Stimulated activated memory B cell treated with anti-CD40 and anti-IgM and Interleukin-4, amounts not matched to agents 10 μg/mL and 1 μg/mL and 100 μg/mL, for 72 hours (primary cell): ENCODE data around the gene SOX6.
"Not testable (repeated sequence)": the region's sequence is repeated elsewhere in the genome, so short reads cannot be mapped to it uniquely, and the experiment has no call there.

ENCODE experiments used
- ATAC-seq: fragments of 150-1000 bp; cut with Tn5 transposase; 2 replicates; pipeline ENCODE4 v1.10.0; 2021
- H3K27ac Mint-ChIP-seq: one replicate; pipeline ENCODE4 v1.8.0; 2022; ENCODE audit warnings: mild to moderate bottlenecking, mixed read lengths
- H3K27me3 Mint-ChIP-seq: one replicate; pipeline ENCODE4 v1.8.0; 2022; ENCODE audit warnings: mixed read lengths
- H3K36me3 Mint-ChIP-seq: one replicate; pipeline ENCODE4 v1.8.0; 2022; ENCODE audit warnings: mixed read lengths
- H3K4me1 Mint-ChIP-seq: one replicate; pipeline ENCODE4 v1.8.0; 2022; ENCODE audit warnings: mixed read lengths
- H3K4me3 Mint-ChIP-seq: one replicate; pipeline ENCODE4 v1.8.0; 2022; ENCODE audit warnings: mild to moderate bottlenecking, moderate library complexity, mixed read lengths
- H3K9me3 Mint-ChIP-seq: one replicate; pipeline ENCODE4 v1.8.0; 2022; ENCODE audit warnings: mixed read lengths

Gene SOX6

DNA sequence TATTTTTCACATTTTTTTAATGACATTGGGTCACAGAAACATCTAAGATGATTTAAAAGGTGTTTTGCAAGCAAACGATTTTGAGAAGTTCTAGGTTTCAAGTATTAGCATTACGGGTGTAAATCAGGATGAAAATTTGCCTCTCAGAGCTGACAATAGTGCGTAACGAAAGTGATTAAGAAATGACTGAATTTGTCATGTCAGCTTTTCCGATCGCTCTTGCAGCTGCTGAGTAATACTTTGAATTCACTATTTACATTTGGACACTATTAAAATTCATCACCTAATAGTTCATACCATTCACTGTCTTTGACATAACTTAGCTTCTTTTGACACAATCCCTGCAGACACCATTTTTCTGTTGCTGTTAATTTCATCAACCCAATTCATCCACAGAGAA, 205.2 kb downstream of the SOX6 start:
- Mint-ChIP-seq H3K27ac (no peak overlapping the region), H3K4me1 (no peaks in the 10 kb centered on the region), H3K9me3 (no peaks in the 10 kb centered on the region), H3K4me3 (no peak overlapping the region), H3K36me3 (no peaks in the 10 kb centered on the region), H3K27me3 (no peaks in the 10 kb centered on the region)
- no peak for ATAC-seq

DNA sequence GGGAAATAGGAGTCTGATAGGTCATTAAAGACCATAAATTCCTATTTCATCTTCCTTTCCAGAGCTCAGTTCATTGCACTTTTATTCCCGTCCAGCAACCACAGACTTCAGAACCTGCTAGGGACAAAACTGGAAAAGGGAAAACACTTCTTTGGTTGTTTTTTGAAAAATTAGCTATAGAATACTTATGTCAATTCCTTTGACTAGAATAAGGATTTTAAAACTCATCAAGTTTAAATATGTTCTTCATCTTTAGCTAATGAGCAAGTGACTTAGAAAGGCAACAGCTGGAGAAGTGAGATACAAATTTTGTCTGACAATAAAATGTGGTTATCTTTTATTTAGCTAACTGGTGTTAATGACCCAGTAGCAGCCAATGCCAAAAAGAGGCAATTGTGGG, 206.9 kb downstream of the SOX6 start:
- ATAC-seq: no peak
- Mint-ChIP-seq H3K4me1 (no peaks in the 10 kb centered on the region), H3K9me3 (no peaks in the 10 kb centered on the region), H3K36me3 (no peaks in the 10 kb centered on the region), H3K27me3 (no peaks in the 10 kb centered on the region), H3K27ac (no peak overlapping the region), H3K4me3 (no peak overlapping the region)

DNA sequence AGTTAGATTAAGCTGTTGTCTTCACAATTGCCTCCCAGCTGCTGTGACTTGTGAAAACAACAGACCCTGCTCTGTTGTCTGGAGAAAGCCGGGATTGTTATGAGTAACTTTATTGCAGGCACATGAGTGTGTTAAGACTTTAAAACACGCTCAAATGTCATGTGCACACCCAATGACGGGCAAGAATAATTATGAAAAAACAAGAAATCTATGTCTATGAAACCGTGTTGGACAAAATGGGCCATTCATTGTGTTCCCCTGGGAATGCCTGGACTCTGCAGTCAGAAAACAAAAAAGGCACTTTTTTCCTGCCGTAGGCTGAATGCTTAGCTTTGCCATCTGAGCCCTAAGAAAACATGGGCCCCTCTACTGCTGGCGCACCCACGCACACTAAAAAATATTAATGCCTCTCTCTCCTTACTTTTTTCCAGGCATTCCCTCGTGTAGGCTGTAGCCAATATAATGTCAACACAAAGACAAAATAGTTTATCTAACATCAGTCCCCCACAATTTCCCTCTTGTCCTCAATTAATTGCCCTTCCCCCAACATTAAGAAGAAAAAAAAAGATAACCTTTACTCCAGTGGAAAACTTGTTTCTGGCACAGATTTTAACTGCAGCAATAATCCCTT, 207.9 kb downstream of the SOX6 start:
- peaks cover 3% of the 10 kb centered on the region for H3K9me3 Mint-ChIP-seq
- H3K4me3 Mint-ChIP-seq: no peak overlapping the region
- H3K36me3 Mint-ChIP-seq: no peaks in the 10 kb centered on the region
- H3K4me1 Mint-ChIP-seq: no peaks in the 10 kb centered on the region
- no peak overlapping the region for H3K27ac Mint-ChIP-seq
- no peaks in the 10 kb centered on the region for H3K27me3 Mint-ChIP-seq
- ATAC-seq: no peak

DNA sequence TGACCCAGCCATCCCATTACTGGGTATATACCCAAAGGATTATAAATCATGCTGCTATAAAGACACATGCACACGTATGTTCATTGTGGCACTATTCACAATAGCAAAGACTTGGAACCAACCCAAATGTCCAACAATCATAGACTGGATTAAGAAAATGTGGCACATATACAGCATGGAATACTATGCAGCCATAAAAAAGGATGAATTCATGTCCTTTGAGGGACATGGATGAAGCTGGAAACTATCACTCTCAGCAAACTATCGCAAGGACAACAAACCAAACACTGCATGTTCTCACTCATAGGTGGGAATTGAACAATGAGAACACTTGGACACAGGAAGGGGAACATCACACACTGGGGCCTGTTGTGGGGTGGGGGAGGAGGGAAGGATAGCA, 209.4 kb downstream of the SOX6 start:
- ATAC-seq, H3K4me1 Mint-ChIP-seq, H3K27ac Mint-ChIP-seq, H3K4me3 Mint-ChIP-seq, H3K27me3 Mint-ChIP-seq, H3K9me3 Mint-ChIP-seq, H3K36me3 Mint-ChIP-seq: not testable (repeated sequence)

DNA sequence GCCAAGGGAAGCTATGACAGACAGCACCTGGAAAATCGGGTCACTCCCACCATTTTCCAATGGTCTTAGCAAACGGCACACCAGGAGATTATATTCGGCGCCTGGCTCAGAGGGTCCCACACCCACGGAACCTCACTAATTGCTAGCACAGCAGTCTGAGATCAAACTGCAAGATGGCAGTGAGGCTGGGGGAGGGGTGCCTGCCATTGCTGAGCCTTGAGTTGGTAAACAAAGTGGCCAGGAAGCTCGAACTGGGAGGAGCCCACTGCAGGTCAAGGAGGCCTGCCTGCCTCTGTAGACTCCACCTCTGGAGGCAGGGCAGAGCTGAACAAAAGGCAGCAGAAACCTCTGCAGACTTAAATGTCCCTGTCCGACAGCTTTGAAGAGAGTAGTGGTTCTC, 214.7 kb downstream of the SOX6 start:
- H3K9me3 Mint-ChIP-seq, H3K4me1 Mint-ChIP-seq, ATAC-seq, H3K27me3 Mint-ChIP-seq, H3K36me3 Mint-ChIP-seq, H3K27ac Mint-ChIP-seq, H3K4me3 Mint-ChIP-seq: not testable (repeated sequence)

DNA sequence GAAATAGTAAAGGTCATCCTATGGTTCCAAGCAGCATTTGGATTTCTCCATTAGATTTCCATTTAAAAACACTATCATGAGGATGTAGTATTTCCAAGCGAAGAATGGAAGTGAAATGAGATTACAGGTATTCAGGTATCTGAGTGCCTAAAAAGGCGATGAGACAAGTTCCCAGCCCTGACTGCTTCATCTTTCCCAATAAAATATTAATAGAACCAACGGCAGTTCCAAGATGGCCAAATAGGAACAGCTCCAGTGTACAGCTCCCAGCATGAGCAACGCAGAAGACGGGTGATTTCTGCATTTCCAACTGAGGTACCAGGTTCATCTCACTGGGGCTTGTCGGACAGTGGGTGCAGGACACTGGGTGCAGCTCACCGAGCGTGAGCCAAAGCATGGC, 215.2 kb downstream of the SOX6 start:
- not testable (repeated sequence) for H3K4me1 Mint-ChIP-seq, ATAC-seq

DNA sequence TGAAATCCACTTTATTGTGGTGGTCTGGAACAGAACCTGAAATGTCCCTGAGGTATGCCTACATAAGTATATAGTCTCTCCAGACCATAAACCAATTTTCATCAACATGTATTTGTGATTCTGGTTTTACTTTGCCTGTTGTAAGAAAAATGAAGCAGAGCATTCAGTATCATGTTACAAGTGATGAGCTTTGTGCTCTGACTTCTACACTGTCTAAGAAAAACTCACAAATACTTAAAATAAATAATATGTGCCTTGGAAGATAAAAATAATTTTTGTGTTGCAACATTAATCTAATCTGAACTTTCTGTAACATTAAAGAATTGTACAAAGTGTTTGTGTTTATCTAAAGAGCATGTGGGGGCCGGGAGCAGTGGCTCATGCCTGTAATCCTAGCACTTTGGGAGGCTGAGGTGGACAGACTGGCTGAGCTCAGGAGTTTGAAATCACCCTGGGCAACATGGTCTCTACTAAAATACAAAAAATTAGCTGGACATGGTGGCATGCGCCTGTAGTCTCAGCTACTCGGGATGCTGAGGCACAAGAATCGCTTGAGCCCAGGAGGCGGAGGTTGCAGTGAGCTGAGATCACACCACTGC, 219.5 kb downstream of the SOX6 start:
- Mint-ChIP-seq H3K36me3 (no peaks in the 10 kb centered on the region), H3K4me1 (no peaks in the 10 kb centered on the region), H3K9me3 (peaks cover 7% of the 10 kb centered on the region), H3K4me3 (no peak overlapping the region), H3K27ac (no peak overlapping the region), H3K27me3 (no peaks in the 10 kb centered on the region)
- ATAC-seq: no peak

More for the DNA sequence above, 215.2 kb downstream of the SOX6 start:
- not testable (repeated sequence) for H3K4me3 Mint-ChIP-seq, H3K36me3 Mint-ChIP-seq, H3K9me3 Mint-ChIP-seq, H3K27me3 Mint-ChIP-seq, H3K27ac Mint-ChIP-seq

DNA sequence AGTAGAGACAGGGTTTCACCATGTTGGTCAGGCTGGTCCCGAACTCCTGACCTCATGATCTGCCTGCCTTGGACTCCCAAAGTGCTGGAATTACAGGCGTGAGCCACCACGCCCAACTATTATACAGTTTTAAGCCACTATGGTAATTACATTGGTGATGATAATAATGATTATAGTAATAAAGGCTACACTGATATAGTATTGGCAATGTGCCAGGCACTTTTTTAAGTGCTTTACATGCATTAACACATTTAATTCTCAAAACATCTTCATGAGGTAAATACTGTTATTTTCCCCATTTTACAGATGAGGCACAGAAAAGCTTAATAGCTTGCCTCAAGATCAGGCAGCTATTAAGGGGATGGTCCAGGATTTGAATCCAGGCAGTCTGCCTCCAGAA, 222.5 kb downstream of the SOX6 start:
- H3K27me3 Mint-ChIP-seq: no peaks in the 10 kb centered on the region
- no peaks in the 10 kb centered on the region for H3K36me3 Mint-ChIP-seq
- no peak overlapping the region for H3K4me3 Mint-ChIP-seq
- no peak overlapping the region for H3K27ac Mint-ChIP-seq
- no peaks in the 10 kb centered on the region for H3K4me1 Mint-ChIP-seq
- peaks cover 7% of the 10 kb centered on the region for H3K9me3 Mint-ChIP-seq
- ATAC-seq: no peak

DNA sequence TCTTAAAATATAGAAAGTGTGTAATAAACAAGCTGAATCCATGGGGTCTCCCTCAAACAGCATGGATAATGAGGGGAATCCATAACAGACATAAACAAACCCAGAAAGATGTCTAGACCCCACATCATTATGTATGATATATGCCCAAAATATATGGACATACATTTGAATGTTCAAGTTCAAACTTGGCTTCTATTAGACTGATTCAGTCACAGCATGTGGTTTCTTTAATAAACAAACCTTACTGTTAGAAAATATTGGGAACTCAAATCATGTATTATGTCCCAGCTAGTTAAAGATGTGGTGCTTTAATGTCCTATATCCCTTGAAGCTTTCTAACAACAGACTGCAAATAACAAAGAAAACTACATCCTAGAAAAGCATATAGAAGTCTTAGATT, 228.6 kb downstream of the SOX6 start:
- Mint-ChIP-seq H3K4me1 (no peaks in the 10 kb centered on the region), H3K4me3 (no peak overlapping the region), H3K36me3 (no peaks in the 10 kb centered on the region), H3K9me3 (peaks cover 2% of the 10 kb centered on the region), H3K27me3 (no peaks in the 10 kb centered on the region), H3K27ac (no peak overlapping the region)
- ATAC-seq: no peak

DNA sequence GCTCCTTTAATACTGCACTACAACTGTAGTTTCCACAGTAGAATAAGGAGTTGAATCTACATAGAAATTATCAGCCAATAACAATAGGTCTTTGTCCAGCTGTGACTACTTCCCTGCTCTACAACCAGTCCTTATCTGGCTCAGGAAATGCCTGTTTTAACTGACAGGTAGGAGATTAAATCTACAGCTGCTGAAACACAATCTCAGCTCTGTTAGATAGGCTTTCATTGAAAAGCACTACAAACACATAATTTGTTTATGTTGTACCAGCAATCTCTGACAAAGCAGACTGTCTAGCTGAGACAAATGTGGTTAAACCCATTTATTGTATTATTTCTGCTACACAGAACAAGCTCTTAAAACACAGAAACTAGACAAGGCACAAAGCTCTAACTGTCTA, 230.0 kb downstream of the SOX6 start:
- ATAC-seq: no peak
- no peak overlapping the region for H3K27ac Mint-ChIP-seq
- no peaks in the 10 kb centered on the region for H3K27me3 Mint-ChIP-seq
- H3K4me1 Mint-ChIP-seq: no peaks in the 10 kb centered on the region
- H3K4me3 Mint-ChIP-seq: no peak overlapping the region
- H3K9me3 Mint-ChIP-seq: peaks cover 2% of the 10 kb centered on the region
- no peaks in the 10 kb centered on the region for H3K36me3 Mint-ChIP-seq

DNA sequence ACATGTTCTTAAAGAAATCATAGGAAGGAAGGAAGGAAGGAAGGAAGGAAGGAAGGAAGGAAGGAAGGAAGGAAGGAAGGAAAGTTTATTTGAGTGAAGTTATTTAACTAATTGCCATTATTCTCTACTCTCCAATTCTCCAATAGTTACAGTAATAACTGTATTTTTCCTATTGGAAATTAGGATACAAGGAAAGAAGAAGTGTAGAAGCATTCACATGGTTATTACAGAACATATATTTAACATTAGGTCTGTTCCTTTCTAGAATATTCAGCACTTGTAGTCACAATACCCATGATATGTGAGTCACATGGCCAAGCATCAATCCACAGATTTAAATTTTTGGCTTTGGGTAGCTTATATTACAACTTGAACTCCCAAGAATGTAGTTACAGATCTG, 230.6 kb downstream of the SOX6 start:
- Mint-ChIP-seq H3K27me3 (no peaks in the 10 kb centered on the region), H3K27ac (no peak overlapping the region), H3K4me3 (no peak overlapping the region), H3K9me3 (peaks cover 2% of the 10 kb centered on the region), H3K36me3 (no peaks in the 10 kb centered on the region), H3K4me1 (no peaks in the 10 kb centered on the region)
- ATAC-seq: no peak

DNA sequence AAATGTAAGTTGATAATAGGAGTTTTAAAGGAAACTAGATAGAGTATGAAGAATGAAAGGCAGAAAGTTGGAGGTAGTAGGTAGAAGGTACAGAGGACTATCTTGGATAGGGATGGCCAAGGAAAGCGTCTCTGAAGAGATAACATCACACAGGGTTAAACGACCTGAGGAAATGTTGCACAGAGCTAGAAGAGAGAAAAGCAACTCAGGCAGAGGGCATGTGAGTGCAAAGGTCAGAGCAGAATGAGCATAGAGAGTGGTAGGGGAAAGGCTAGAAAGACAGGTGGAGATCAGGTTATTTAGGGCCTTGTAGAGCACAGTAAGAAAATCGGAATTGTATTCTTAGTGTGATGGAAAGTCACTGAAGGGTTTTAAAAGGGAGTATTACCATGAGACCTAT, 232.0 kb downstream of the SOX6 start:
- Mint-ChIP-seq H3K4me1 (no peaks in the 10 kb centered on the region), H3K4me3 (no peak overlapping the region), H3K36me3 (no peaks in the 10 kb centered on the region), H3K9me3 (peaks cover 5% of the 10 kb centered on the region), H3K27ac (no peak overlapping the region), H3K27me3 (no peaks in the 10 kb centered on the region)
- ATAC-seq: no peak

DNA sequence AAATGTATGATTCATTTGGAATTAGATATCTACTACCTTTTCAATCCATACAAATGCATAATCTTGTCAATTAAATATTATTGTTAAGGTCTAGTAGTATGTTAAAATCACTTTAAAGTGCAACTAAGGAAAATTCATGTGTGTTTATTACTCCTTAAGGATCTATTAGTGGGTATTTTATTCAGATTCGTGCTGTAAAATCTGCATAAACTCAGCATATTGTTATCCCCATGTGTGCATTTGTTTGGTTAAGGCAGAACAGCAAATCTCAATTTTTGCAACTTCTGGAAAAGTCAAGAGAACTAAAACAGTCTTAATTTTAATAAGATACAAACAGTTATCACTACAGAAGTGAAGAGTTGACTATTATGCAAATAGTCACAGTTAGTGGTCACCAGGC, 234.5 kb downstream of the SOX6 start:
- Mint-ChIP-seq H3K27ac (no peak overlapping the region), H3K27me3 (no peaks in the 10 kb centered on the region), H3K4me3 (no peak overlapping the region), H3K4me1 (no peaks in the 10 kb centered on the region), H3K36me3 (no peaks in the 10 kb centered on the region), H3K9me3 (peaks cover 8% of the 10 kb centered on the region)
- no peak for ATAC-seq

DNA sequence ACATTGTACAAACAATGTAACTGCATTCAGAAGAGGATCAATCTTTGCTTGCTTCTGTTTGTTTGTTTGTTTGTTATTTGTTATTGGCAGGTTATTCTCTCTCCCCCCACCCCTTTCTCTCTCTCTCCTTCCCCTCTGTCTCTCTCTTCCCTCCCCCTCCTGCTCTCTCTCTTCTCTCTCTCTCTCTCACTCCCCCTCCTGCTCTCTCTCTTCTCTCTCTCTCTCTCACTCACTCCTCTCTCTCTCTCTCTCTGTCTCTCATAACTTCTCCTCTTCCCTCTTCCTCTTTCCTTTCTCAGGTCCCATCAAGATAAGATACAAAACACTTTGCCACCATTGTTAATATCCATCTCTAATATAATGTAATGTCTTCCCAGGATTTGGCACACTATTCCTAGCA, 236.3 kb downstream of the SOX6 start:
- Mint-ChIP-seq H3K27me3 (no peaks in the 10 kb centered on the region), H3K4me3 (no peak overlapping the region), H3K27ac (no peak overlapping the region), H3K36me3 (no peaks in the 10 kb centered on the region), H3K9me3 (peaks cover 8% of the 10 kb centered on the region), H3K4me1 (no peaks in the 10 kb centered on the region)
- ATAC-seq: no peak

DNA sequence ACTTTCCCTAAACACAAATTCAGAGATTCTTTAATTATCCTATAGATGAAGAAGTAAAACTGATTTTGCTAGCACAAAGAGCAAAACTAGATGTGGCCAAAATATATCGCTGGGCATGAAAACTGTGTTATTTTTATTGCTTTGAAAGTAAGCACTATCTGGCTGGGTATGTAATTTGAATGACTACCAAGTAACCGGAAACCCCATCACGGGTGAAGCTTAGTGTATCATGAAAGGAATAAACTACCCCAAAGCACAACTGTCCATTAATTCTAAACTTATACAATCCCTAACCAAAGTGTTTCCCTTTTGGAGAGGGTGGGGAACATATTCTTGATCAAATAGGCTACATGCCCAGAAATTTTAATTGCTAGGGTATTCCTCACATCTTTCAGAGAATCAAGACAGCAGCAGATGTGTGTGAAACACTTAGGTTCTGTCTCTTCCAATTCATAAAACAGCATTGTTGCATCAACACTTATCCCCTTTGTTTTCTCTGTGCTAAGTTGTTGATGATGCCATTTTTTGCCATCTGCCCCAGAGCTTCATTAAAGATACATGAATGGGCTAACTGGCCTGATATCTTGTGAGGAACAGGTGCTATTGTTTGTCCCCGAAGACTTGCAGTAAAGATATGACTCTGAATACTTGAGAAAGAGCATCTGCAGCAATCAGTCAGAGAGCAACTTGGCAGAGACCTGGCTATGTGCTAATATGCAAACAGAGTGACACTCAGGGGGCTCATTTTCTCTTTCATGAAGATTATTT, 238.2 kb downstream of the SOX6 start:
- Mint-ChIP-seq H3K36me3 (no peaks in the 10 kb centered on the region), H3K9me3 (peaks cover 6% of the 10 kb centered on the region), H3K27ac (no peak overlapping the region), H3K27me3 (no peaks in the 10 kb centered on the region), H3K4me3 (no peak overlapping the region), H3K4me1 (no peaks in the 10 kb centered on the region)
- ATAC-seq: no peak
